PFSK-1 (cell line): Measurements from ENCODE around the gene GOLGA6L2.

Experiments used
- POLR2AphosphoS5 ChIP-seq: IDR thresholded peaks from 2 replicates; pipeline ENCODE4 v1.6.1; 2012; ENCODE audit warnings: low read depth, mild to moderate bottlenecking, control low read depth, low read length, moderate library complexity
- REST ChIP-seq, 2 experiments: IDR thresholded peaks; 2 replicates each; pipeline versions ENCODE4 v1.6.1 to v1.8.0; 2011 to 2012; ENCODE audit warnings: low read depth in 2 of 2, low read length in 2 of 2, control low read depth in 1 of 2, inconsistent platforms in 1 of 2, mild to moderate bottlenecking in 1 of 2, moderate library complexity in 1 of 2; ENCODE audit not compliant: insufficient read depth in 1 of 2
- SIN3A ChIP-seq: IDR thresholded peaks from 2 replicates; pipeline ENCODE4 v1.6.1; 2012; ENCODE audit warnings: mild to moderate bottlenecking, low read length, moderate library complexity, borderline replicate concordance; ENCODE audit not compliant: insufficient read depth
- TAF1 ChIP-seq: IDR thresholded peaks from 2 replicates; pipeline ENCODE4 v1.6.1; 2012; ENCODE audit warnings: low read length, control low read depth, borderline replicate concordance; ENCODE audit not compliant: insufficient read depth

GRCh38 chr15:23440596-23440995, 6.4 kb downstream of the GOLGA6L2 start:
- TF ChIP-seq TAF1: no peak
- TF ChIP-seq REST (IDR thresholded peaks at IDR 0.05; ENCODE audit: insufficient read depth in 1 of 2, low read depth in 2 of 2, low read length in 2 of 2): no peak
- TF ChIP-seq POLR2AphosphoS5: no peak
- no peak for TF ChIP-seq SIN3A
